GM23248 (cell line): Measurements from ENCODE around the gene IL17RC. TPM values are rescaled to one million over a fixed set of nuclear protein-coding genes. Genes with fewer than 3 reads are reported as not detected.

Source experiments
- DNase-seq: peaks from one replicate; pipeline ENCODE4 v3.0.0-alpha.2; 2015
- H2AFZ ChIP-seq: fragments of 200-600 bp; sonication (generic); 2 replicates; pipeline ENCODE4 v1.6.1; 2016; ENCODE audit warnings: antibody characterized with exemption
- H3F3A ChIP-seq: fragments of 200-600 bp; sonication (generic); 2 replicates; pipeline ENCODE4 v1.6.1; 2016; ENCODE audit warnings: mild to moderate bottlenecking, antibody characterized with exemption, mixed run types; ENCODE audit not compliant: insufficient read depth
- H3K27ac ChIP-seq: fragments of 200-600 bp; sonication (generic); 2 replicates; pipeline ENCODE4 v1.5.1; 2016; ENCODE audit warnings: mild to moderate bottlenecking
- H3K27me3 ChIP-seq: fragments of 200-600 bp; sonication (generic); replicated peaks from 2 replicates; pipeline ENCODE4 v1.6.1; 2016; ENCODE audit warnings: mild to moderate bottlenecking; ENCODE audit not compliant: insufficient read depth
- H3K36me3 ChIP-seq: fragments of 200-600 bp; sonication (generic); 2 replicates; pipeline ENCODE4 v1.6.1; 2016; ENCODE audit warnings: low read depth, mild to moderate bottlenecking
- H3K4me1 ChIP-seq: fragments of 200-600 bp; sonication (generic); 2 replicates; pipeline ENCODE4 v1.6.1; 2016; ENCODE audit warnings: mild to moderate bottlenecking; ENCODE audit not compliant: insufficient read depth
- H3K4me2 ChIP-seq: fragments of 200-600 bp; sonication (generic); one replicate; pipeline ENCODE4 v1.6.1; 2016; ENCODE audit warnings: mild to moderate bottlenecking; ENCODE audit not compliant: unreplicated experiment
- H3K4me3 ChIP-seq: fragments of 200-600 bp; sonication (generic); 2 replicates; pipeline ENCODE4 v1.5.1; 2016; ENCODE audit warnings: mild to moderate bottlenecking
- H3K79me2 ChIP-seq: fragments of 200-600 bp; sonication (generic); 2 replicates; pipeline ENCODE4 v1.6.1; 2016; ENCODE audit warnings: mild to moderate bottlenecking; ENCODE audit not compliant: insufficient read depth
- H3K9ac ChIP-seq: fragments of 200-600 bp; sonication (generic); 2 replicates; pipeline ENCODE4 v1.6.1; 2016; ENCODE audit warnings: mild to moderate bottlenecking
- H3K9me2 ChIP-seq: fragments of 200-600 bp; sonication (generic); 2 replicates; pipeline ENCODE4 v1.6.1; 2016; ENCODE audit warnings: mixed run types, mild to moderate bottlenecking, moderate library complexity; ENCODE audit not compliant: insufficient read depth
- H3K9me3 ChIP-seq: fragments of 200-600 bp; sonication (generic); one replicate; pipeline ENCODE4 v1.6.1; 2017; ENCODE audit warnings: low read depth
- H4K20me1 ChIP-seq: fragments of 200-600 bp; sonication (generic); 2 replicates; pipeline ENCODE4 v1.6.0; 2016; ENCODE audit not compliant: insufficient read depth
- EZH2 ChIP-seq: fragments of 200-600 bp; sonication (generic); IDR thresholded peaks from 2 replicates; pipeline ENCODE4 v1.6.1; 2018; ENCODE audit warnings: antibody characterized with exemption, mild to moderate bottlenecking; ENCODE audit not compliant: insufficient read depth, poor library complexity, severe bottlenecking
- EZH2phosphoT487 ChIP-seq: fragments of 200-600 bp; sonication (generic); IDR thresholded peaks from 2 replicates; pipeline ENCODE4 v1.6.1; 2018; ENCODE audit warnings: antibody characterized with exemption, moderate library complexity, mild to moderate bottlenecking, low read depth; ENCODE audit not compliant: insufficient read depth
- WGBS, 2 experiments: methylation state at CpG; one replicate each; pipeline ENCODE4 v1.1.6; 2015 to 2017; ENCODE audit warnings: low lambda C conversion rate in 2 of 2, low coverage in 1 of 2; ENCODE audit errors: missing lambda C conversion rate in 2 of 2; 5-methylcytosine and 5-hydroxymethylcytosine counted together
- in situ Hi-C: fragments of 300-500 bp; cut with MboI; formaldehyde crosslinking; loops from 2 replicates; pipeline ENCODE4 v1.15.0; 2020
- polyA plus RNA-seq: library from polyadenylated mRNA; unstranded; fragments of >200 nt; fragmentation: Nextera tagmentation; extraction: Ambion mirVana; gene quantifications from 2 replicates; pipeline ENCODE4 v1.2.1, GENCODE V29; 2016
- total RNA-seq: library from RNA; depleted of rRNA; stranded (reverse); fragments of >200 nt; shearing (Covaris generic); gene quantifications from 2 replicates; pipeline ENCODE4 v1.2.3, GENCODE V29; 2014

The IL17RC gene
- total and polyA plus RNA-seq, 2 experiments from 2014 or later = 20.5 to 41.8 TPM

- peak overlapping the region; percentile 71 for H3K9ac ChIP-seq
These were observed 1.4 kb upstream of the IL17RC start for GRCh38 chr3:9915254-9916141.

GRCh38 chr3:9916346-9916733 lies 558 bp upstream of the IL17RC start:
- Histone ChIP-seq H3K9me2 (no peaks in the 10 kb centered on the region), H3K9ac (peak overlapping the region; percentile 81), H3K9me3 (no peaks in the 10 kb centered on the region), H3K4me3 (peak overlapping the region; percentile 77), H3K4me2 (peak overlapping the region; percentile 87), H3K79me2 (no peaks in the 10 kb centered on the region), H2AFZ (peak overlapping the region; percentile 73), H3K4me1 (peaks cover 13% of the 10 kb centered on the region), H3K36me3 (no peaks in the 10 kb centered on the region), H3K27ac (peak overlapping the region; percentile 84), H3K27me3 (no peaks in the 10 kb centered on the region), H3F3A (peaks cover 6% of the 10 kb centered on the region; the same call in 1 of the 2 replicates), H4K20me1 (no peaks in the 10 kb centered on the region)
- DNase-seq = peak; percentile 87
- 18 to 22% methylated on average over 5 to 7 of the region's 7 CpGs for WGBS, 2 experiments
- in situ Hi-C loops = no loop called here
- TF ChIP-seq EZH2 (no peak), EZH2phosphoT487 (no peak)

More at GRCh38 chr3:9915254-9916141, 1.4 kb upstream of the IL17RC start:
- Histone ChIP-seq H3K4me1 (peaks cover 13% of the 10 kb centered on the region), H3K4me3 (peak overlapping the region; percentile 73), H2AFZ (peak overlapping the region; percentile 80), H4K20me1 (no peaks in the 10 kb centered on the region), H3K9me2 (no peaks in the 10 kb centered on the region), H3K27me3 (no peaks in the 10 kb centered on the region), H3K36me3 (no peaks in the 10 kb centered on the region), H3K9me3 (no peaks in the 10 kb centered on the region), H3K79me2 (no peaks in the 10 kb centered on the region), H3F3A (peaks cover 6% of the 10 kb centered on the region; the same call in 1 of the 2 replicates), H3K4me2 (peak overlapping the region; percentile 74), H3K27ac (peak overlapping the region; percentile 50)
- in situ Hi-C loops = no loop called here
- TF ChIP-seq EZH2phosphoT487 = no peak
- no peak for TF ChIP-seq EZH2
- DNase-seq = peak; percentile 86
- WGBS, 2 experiments = 1% methylated on average over 93 to 94 of the region's 99 CpGs

- H3F3A ChIP-seq = peaks cover 2% of the 10 kb centered on the region; the same call in 1 of the 2 replicates
- 73 to 90% methylated on average over 8 to 10 of the region's 10 CpGs for WGBS, 2 experiments
- peak overlapping the region; percentile 77; the same call in 1 of the 2 replicates for H3K4me3 ChIP-seq
- H3K9ac ChIP-seq = peak overlapping the region; percentile 81; the same call in 1 of the 2 replicates
- TF ChIP-seq EZH2 (no peak), EZH2phosphoT487 (no peak)
- no peaks in the 10 kb centered on the region for H4K20me1 ChIP-seq
- no peaks in the 10 kb centered on the region for H3K27me3 ChIP-seq
- no peaks in the 10 kb centered on the region for H3K36me3 ChIP-seq
- H3K79me2 ChIP-seq = no peaks in the 10 kb centered on the region
- DNase-seq = no peak
- in situ Hi-C loops = no loop called here
- H3K9me3 ChIP-seq = no peaks in the 10 kb centered on the region
- H3K4me2 ChIP-seq = peak overlapping the region; percentile 87
- no peaks in the 10 kb centered on the region for H3K9me2 ChIP-seq
- no peak overlapping the region; the same call in 1 of the 2 replicates for H2AFZ ChIP-seq
- no peak overlapping the region for H3K27ac ChIP-seq
- peaks cover 6% of the 10 kb centered on the region for H3K4me1 ChIP-seq
These were observed 922 bp downstream of the IL17RC start for GRCh38 chr3:9917820-9918219.

- Histone ChIP-seq H3K4me3 (no peak overlapping the region), H3K27me3 (no peaks in the 10 kb centered on the region), H3K36me3 (no peaks in the 10 kb centered on the region), H4K20me1 (no peaks in the 10 kb centered on the region), H3K9me2 (no peaks in the 10 kb centered on the region), H3K4me2 (peak overlapping the region; percentile 87), H3F3A (no peaks in the 10 kb centered on the region), H3K9me3 (no peaks in the 10 kb centered on the region), H3K9ac (no peak overlapping the region), H3K79me2 (no peaks in the 10 kb centered on the region), H3K4me1 (peaks cover 6% of the 10 kb centered on the region), H2AFZ (no peak overlapping the region), H3K27ac (no peak overlapping the region)
- no peak for DNase-seq
- WGBS, 2 experiments = 92 to 93% methylated on average over 8 of the region's 8 CpGs
- in situ Hi-C loops = no loop called here
- TF ChIP-seq EZH2phosphoT487 (no peak), EZH2 (no peak)
These were observed 1.6 kb downstream of the IL17RC start for GRCh38 chr3:9918261-9919038.
